Aorta (tissue), 5 donors: ENCODE measurements around the gene CPA5. TPM values are rescaled to one million over a fixed set of nuclear protein-coding genes. Genes with fewer than 3 reads are reported as not detected.

ENCODE experiments used
- ATAC-seq: fragments of 200-7000 bp; cut with Tn5 transposase; one replicate; pipeline ENCODE4 v1.9.1; 2022; ENCODE audit warnings: moderate library complexity; ENCODE audit not compliant: low FRiP score
- DNase-seq, 2 donors: peaks; one replicate each; pipeline ENCODE4 v3.0.0-alpha.2; 2020
- H3K27ac ChIP-seq, 2 donors: one replicate each; pipeline ENCODE4 v1.5.1; 2013; ENCODE audit warnings: low read length in 2 of 2, mild to moderate bottlenecking in 2 of 2, moderate library complexity in 2 of 2, control low read depth in 1 of 2, inconsistent platforms in 1 of 2, low read depth in 1 of 2
- H3K27me3 ChIP-seq, 2 donors: one replicate each; pipeline ENCODE4 v1.6.1; 2013; ENCODE audit warnings: control low read depth in 1 of 2, low read length in 1 of 2, mild to moderate bottlenecking in 1 of 2, moderate library complexity in 1 of 2; ENCODE audit not compliant: insufficient read depth in 2 of 2, control insufficient read depth in 1 of 2
- H3K36me3 ChIP-seq, 2 donors: one replicate each; pipeline ENCODE4 v1.6.1; 2013; ENCODE audit warnings: control low read depth in 1 of 2, low read length in 1 of 2, mild to moderate bottlenecking in 1 of 2; ENCODE audit not compliant: insufficient read depth in 2 of 2, control insufficient read depth in 1 of 2
- H3K4me1 ChIP-seq, 2 donors: one replicate each; pipeline ENCODE4 v1.6.1; 2013; ENCODE audit warnings: low read length in 2 of 2, control low read depth in 1 of 2, mild to moderate bottlenecking in 1 of 2, moderate library complexity in 1 of 2; ENCODE audit not compliant: insufficient read depth in 2 of 2, control insufficient read depth in 1 of 2
- H3K4me3 ChIP-seq, 2 donors: one replicate each; pipeline ENCODE4 v1.5.1; 2013; ENCODE audit warnings: low read length in 2 of 2, control low read depth in 1 of 2, mild to moderate bottlenecking in 1 of 2
- H3K9me3 ChIP-seq: one replicate; pipeline ENCODE4 v1.6.1; 2013; ENCODE audit warnings: mild to moderate bottlenecking, low read length; ENCODE audit not compliant: control insufficient read depth
- WGBS, 2 donors: extraction: QIAGEN DNeasy Blood & Tissue Kit; methylation state at CpG; one replicate each; pipeline ENCODE4 v1.1.7; 2013; 5-methylcytosine and 5-hydroxymethylcytosine counted together
- intact Hi-C, 2 donors: fragments of 100-400 bp; cut with DNase I; formaldehyde crosslinking; loops; one replicate each; pipeline versions ENCODE4 v1.14.2 to v1.15.0; 2022
- polyA plus RNA-seq, 2 donors: library from polyadenylated mRNA; stranded (reverse); fragments of 200-250 nt; gene quantifications; one replicate each; pipeline ENCODE4 v1.2.3, GENCODE V29; 2013
- total RNA-seq, 2 donors: library from RNA; stranded (reverse); fragmentation: NEBNext Ultra II Directional; extraction: Animal tissue kit (Norgen Biotek cat#: 25700); gene quantifications; one replicate each; pipeline ENCODE4 v1.2.1, GENCODE V29; 2021
- donor health status: healthy with polysubstance abuse.
- donor health status: Bipolar disorder and iron deficiency.
- donor health status: DM: no; HTN: no; CAD: no.
- donor health status: DM: no; HTN: no; CAD: no.
- donor health status: DM: yes; HTN: yes; CAD: no.

The CPA5 gene
- total and polyA plus RNA-seq, 4 donors, result not detected

- no peak overlapping the region for H3K27ac ChIP-seq
- no peaks in the 10 kb centered on the region for H3K27me3 ChIP-seq
- H3K4me3 ChIP-seq, result no peak overlapping the region
- no peak for DNase-seq
- H3K4me1 ChIP-seq, result no peaks in the 10 kb centered on the region
- WGBS, 2 donors, result 90 to 94% methylated on average over 10 of the region's 10 CpGs
- ATAC-seq, result no peak
- H3K36me3 ChIP-seq, result no peaks in the 10 kb centered on the region
- H3K9me3 ChIP-seq, result no peaks in the 10 kb centered on the region
- intact Hi-C loops, result loop anchor here in 1 of 2 donors (5.0 kb wide), 1 partner anchor 70 kb away; the partner anchor contains the start of gene CPA4
Measured at GRCh38 chr7:130362251-130362816, 17.7 kb downstream of the CPA5 start.

DNA sequence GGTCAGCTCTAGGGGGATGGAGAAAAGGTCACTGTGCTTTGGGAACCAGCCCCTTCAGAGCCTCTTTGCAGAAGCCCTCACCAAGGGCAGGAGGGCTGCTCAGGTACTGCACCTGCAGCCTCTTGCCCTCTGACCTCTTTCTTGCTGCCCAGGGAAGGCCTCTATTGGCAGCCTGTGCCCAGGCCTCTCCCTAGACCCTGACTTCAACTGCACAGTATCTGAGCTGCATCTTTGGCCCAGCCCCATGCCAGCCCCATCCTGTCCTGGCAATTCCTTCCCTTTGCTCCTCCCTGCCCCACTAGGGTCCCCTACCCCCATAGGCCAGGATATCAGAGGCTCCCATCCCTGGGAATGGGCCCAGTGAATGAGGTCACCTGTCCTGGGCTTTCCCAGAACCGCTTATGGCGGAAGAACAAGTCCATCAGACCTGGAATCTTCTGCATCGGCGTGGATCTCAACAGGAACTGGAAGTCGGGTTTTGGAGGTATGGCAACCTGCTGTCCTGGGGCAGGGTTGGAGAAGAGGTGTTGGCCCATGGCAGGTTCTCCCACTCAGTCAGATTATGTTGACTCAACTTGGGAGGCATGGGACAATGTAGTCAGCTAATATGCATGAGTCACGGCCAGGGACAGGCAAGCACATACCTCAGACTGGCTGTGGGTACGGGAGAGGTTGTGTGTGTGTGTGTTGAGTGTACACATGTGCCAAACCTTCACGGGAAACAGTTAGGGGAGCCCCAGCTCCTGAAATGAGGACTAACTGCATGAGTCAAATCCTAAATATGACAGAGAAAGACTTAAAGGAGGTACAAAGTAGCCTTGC lies 18.6 kb downstream of the CPA5 start:
- ATAC-seq (peak; percentile 66), DNase-seq (peak in 1 of 2 donors; percentile 69)
- Histone ChIP-seq H3K27me3 (no peaks in the 10 kb centered on the region), H3K4me3 (no peak overlapping the region), H3K9me3 (no peaks in the 10 kb centered on the region), H3K36me3 (no peaks in the 10 kb centered on the region), H3K4me1 (no peaks in the 10 kb centered on the region), H3K27ac (no peak overlapping the region)
- intact Hi-C loops, result loop anchor here in 1 of 2 donors (5.0 kb wide), 1 partner anchor 71 kb away; the partner anchor contains the start of gene CPA4
- 60% methylated on average over 8 of the region's 8 CpGs for WGBS, 2 donors

- Histone ChIP-seq H3K9me3 (no peaks in the 10 kb centered on the region), H3K27ac (no peak overlapping the region), H3K4me1 (no peaks in the 10 kb centered on the region), H3K36me3 (no peaks in the 10 kb centered on the region), H3K4me3 (no peak overlapping the region), H3K27me3 (no peaks in the 10 kb centered on the region)
- DNase-seq (peak in 1 of 2 donors; percentile 39), ATAC-seq (no peak)
- WGBS, 2 donors, result 56 to 58% methylated on average over 4 of the region's 4 CpGs
- intact Hi-C loops, result loop anchor here in 1 of 2 donors (5.0 kb wide), 1 partner anchor 72 kb away; the partner anchor contains the start of gene CPA4
Measured at GRCh38 chr7:130364451-130364850, 19.8 kb downstream of the CPA5 start.

- no peaks in the 10 kb centered on the region for H3K27me3 ChIP-seq
- H3K4me3 ChIP-seq, result no peak overlapping the region
- WGBS, 2 donors, result 75% methylated on average over 2 of the region's 2 CpGs
- no peaks in the 10 kb centered on the region for H3K36me3 ChIP-seq
- ATAC-seq (no peak), DNase-seq (no peak)
- no peak overlapping the region for H3K27ac ChIP-seq
- intact Hi-C loops, result no loop called here
- no peaks in the 10 kb centered on the region for H3K9me3 ChIP-seq
- H3K4me1 ChIP-seq, result no peaks in the 10 kb centered on the region
Measured at GRCh38 chr7:130365088-130365487, 20.5 kb downstream of the CPA5 start.

DNA sequence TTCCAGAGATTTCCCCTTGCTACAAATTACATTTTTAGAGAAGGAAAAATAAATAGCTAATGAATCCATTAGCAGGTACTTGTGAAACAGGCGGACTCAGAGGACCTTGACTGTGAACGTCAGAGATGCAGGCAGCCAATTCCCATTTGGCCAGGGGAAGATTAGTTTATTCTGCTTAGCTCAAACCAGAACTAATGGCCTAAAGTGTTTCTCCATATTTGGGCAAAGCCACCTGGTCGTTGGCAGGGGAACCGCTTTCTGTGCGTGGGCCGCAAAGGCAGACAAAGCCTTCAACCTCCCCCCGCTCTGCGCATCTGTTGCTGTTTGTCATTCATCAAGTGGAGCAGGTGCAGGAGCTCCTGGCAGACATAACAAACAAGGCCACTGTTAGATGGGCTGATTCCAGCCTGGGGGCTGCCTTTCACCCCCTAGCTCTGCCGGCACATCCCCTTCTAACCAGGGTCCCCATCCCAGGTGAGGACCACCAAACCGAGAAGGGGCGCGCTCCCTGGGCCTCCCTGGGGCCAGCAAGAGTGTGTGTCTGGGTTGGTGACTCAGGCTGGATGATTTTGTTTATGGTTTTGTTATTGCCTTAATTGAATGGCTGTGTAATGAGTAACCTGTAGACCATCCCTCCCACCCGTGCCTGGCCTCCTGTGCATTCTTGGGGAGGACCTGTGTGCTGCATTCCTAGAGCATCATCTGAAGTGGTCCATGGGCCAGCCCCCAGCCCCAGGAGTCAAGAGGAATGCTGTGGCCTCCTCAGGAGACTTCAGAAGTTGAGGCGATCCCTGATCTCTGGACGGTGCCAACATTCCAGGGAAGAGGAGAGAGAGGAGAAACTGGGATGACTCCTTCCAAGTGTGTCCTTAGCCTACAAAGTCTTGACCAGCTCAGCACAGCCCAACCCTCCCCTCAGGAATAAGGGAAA lies 21.2 kb downstream of the CPA5 start:
- intact Hi-C loops, result no loop called here
- ATAC-seq (no peak), DNase-seq (no peak)
- H3K4me1 ChIP-seq, result no peaks in the 10 kb centered on the region
- no peaks in the 10 kb centered on the region for H3K36me3 ChIP-seq
- H3K9me3 ChIP-seq, result no peaks in the 10 kb centered on the region
- no peak overlapping the region for H3K27ac ChIP-seq
- H3K27me3 ChIP-seq, result no peaks in the 10 kb centered on the region
- no peak overlapping the region for H3K4me3 ChIP-seq
- 76 to 79% methylated on average over 15 of the region's 15 CpGs for WGBS, 2 donors

DNA sequence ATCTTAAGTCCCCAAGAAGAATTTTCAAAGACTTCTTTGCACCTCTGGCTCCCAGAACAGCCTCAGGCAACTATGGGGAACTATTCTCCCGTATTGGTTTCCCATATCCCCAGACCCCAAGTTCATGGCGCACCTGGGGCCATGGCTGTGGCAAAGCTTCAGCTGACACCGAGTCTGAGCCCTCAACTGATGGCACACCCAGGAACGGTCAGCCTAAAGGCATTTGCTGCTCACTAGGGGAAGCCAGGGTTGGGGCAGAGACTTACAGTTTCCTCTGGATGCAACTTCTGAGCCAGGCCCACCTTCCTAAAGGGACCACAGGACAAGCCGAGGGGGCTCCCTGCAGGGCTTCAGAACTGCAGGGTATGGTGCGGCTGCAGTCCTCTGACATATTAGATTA lies 21.9 kb downstream of the CPA5 start:
- 92% methylated on average over 6 of the region's 6 CpGs for WGBS, 2 donors
- intact Hi-C loops, result no loop called here
- Histone ChIP-seq H3K4me1 (no peaks in the 10 kb centered on the region), H3K4me3 (no peak overlapping the region), H3K27ac (no peak overlapping the region), H3K9me3 (no peaks in the 10 kb centered on the region), H3K36me3 (no peaks in the 10 kb centered on the region), H3K27me3 (no peaks in the 10 kb centered on the region)
- DNase-seq (no peak), ATAC-seq (no peak)

- WGBS, 2 donors, result 91% methylated on average over 13 of the region's 13 CpGs
- ATAC-seq (no peak), DNase-seq (no peak)
- Histone ChIP-seq H3K27me3 (no peaks in the 10 kb centered on the region), H3K4me3 (no peak overlapping the region), H3K4me1 (no peaks in the 10 kb centered on the region), H3K9me3 (no peaks in the 10 kb centered on the region), H3K36me3 (no peaks in the 10 kb centered on the region), H3K27ac (no peak overlapping the region)
- intact Hi-C loops, result no loop called here
Measured at GRCh38 chr7:130367088-130367755, 22.6 kb downstream of the CPA5 start.
